ENCODE measurements around the gene ARID1A. TPM values are rescaled to one million over a fixed set of nuclear protein-coding genes. Genes with fewer than 3 reads are reported as not detected.

The ARID1A gene
- polyA plus RNA-seq, 2 of the 4 experiments (the other 2 are of a cell fraction), result 17.4 to 21.4 TPM

DNA sequence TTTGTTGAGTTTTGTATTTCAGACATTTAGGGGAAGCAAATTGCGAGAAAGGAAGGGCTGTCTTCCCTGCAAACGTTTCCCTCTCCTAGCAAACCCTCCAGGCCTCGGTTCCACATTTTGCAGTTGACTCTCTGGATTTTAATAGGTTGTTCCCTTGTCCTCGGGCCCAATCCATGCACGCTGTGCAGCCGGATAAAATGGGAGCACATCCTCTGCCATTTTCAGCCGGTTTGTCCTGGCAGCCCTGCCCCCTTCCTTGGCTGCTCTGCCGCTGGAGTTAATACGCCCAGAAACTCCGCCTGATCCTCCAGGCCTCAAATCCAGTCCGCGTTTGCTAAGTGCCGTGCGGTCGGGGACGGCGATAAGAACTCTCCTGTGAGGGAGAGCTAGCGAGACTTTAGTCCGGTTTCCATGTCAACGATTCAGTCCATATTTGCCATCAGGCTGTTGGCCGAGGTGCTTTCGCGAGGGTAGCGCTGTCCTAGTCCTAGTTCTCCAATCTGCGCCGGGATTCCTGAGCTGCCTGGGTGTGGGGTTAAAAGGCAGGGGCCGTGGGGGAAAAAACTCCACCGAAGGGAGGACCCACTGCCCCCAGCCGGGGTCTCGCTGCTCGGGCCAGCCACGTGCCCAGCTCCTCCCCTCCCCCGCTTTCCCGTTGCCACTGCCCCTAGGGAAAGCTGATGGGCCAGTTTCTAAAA, 2.9 kb upstream of the ARID1A start (continued):
- peak; percentile 52 to 80; a peak in 3 of 5 replicates for TF ChIP-seq JUN (IDR thresholded peaks at IDR 0.05)

DNA sequence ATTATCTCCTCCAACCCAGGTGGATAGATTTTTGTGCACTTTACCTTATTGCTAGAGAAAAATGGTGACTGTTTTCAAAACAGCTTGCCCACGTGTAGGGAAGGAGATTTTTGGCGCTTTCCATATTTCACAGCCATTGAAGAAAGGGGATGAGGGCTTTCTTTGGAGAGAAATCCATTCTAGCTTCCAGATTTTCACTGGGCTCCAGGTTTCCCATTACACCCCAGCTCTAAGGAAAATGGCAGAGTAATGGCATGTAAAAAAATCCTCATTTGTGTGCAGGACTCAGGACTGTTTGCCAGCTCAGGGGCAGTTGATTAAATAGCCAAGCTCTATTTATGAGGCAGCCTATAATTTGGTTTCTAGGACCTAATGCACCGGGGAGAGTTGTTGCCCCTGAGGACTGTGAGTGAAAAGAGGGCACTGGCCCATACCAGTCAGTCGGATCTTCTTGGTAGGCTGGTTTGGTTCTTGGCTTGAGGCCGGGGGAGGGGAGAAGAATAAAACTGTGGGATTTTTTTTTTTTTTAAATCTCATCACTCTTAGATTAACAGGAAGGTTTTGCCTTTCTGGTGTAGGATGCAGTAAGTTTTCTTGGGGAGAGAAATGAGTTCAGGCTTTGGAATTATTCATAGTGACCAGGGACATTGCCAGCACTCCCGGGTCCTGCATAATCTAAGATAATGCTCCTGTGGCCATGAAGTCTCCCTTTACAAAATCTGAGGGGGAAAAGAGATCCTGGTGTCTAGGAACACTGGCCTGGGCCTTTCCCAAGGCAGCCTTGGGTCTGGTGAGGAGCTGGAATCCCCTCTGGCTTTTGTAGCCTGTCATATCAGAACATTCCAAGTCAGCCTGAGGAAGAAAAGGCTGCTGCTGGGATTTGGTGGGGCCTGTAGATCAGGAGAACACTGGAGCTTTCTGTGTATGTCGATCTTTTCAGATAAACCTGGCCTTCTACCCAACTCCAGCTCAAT, 1.9 kb upstream of the ARID1A start:
- no peak for FAIRE-seq
- WGBS (ENCODE audit: missing lambda C conversion rate), result 51% methylated on average over 7 of the region's 7 CpGs

DNA sequence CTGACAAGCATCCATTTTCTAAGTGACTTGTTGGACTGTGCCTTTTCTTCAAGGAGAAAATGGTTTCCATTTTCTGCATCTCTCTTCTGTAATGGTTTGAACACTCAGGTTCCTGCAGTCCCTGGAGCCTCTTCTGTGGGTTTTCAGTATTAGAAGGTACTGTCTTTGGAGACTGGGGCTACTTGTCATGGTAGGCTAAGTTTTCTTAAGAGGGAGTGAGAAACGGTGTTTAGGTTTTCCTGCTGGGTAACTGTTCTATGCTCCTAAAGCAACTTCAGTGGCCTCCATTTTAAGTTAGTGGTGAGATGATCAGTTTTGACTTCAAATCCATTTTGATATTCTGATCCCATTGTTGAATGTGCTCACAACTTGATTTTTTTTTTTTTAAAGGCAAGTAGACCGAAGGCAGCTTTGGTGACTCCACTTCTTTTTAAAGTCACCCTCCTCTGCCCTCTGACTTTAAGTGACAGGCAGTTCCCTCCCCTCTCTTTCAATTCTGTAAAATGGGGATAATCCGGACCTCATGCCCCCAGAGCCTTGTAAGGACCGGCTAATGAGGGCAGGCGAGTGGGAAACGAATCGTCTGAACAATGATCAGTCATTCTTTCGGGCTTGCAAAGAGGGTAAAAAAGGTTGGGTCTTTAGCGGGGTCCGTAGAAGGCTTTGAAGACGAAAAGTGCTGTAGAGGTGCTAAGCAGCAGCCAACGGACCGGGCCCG, 1.0 kb upstream of the ARID1A start:
- TF ChIP-seq CBX2 (IDR thresholded peaks at IDR 0.05; ENCODE audit: borderline replicate concordance, low read depth) (no peak), KDM1A (IDR thresholded peaks at IDR 0.05; ENCODE audit: low read depth) (peak; percentile 89), HDAC2 (IDR thresholded peaks at IDR 0.05) (0 out of 2 replicates have a peak, but pooled peaks have one; percentile 52)
- 7% methylated on average over 14 of the region's 14 CpGs for WGBS (ENCODE audit: missing lambda C conversion rate)
- ChIA-PET CTCF (interaction anchor here (0.8 to 6.9 kb wide), 3 partner anchors 10 to 94 kb away, joined by 3 to 51 read pairs (median 35); partner anchors contain the start of gene PIGV), POLR2A (interaction anchor here (1.8 to 3.2 kb wide), 2 partner anchors 17 to 94 kb away, joined by 4 to 28 read pairs; partner anchors contain the start of gene PIGV)
- ATAC-seq (no peak), DNase-seq (ENCODE audit: low read depth in 1 of 2, low spot score in 1 of 2) (no peak), FAIRE-seq (no peak)
- peak overlapping the region; percentile 91 for H3K4me3 ChIP-seq
- no peaks in the 10 kb centered on the region for H3K9me3 ChIP-seq
- H3K4me2 ChIP-seq, result peak overlapping the region; percentile 87
- peaks cover 37% of the 10 kb centered on the region for H3K4me1 ChIP-seq
- peak overlapping the region; percentile 100 for H3K27ac ChIP-seq

More for the DNA sequence above, 1.9 kb upstream of the ARID1A start:
- no peak for DNase-seq (ENCODE audit: low read depth in 1 of 2, low spot score in 1 of 2)
- ChIA-PET POLR2A (interaction anchor here (0.6 to 3.2 kb wide), 6 partner anchors 11 to 172 kb away, joined by 3 to 28 read pairs (median 7); partner anchors contain the start of gene PIGV), CTCF (interaction anchor here (0.6 to 6.9 kb wide), 7 partner anchors 9 to 126 kb away, joined by 3 to 51 read pairs (median 4); partner anchors contain the start of gene PIGV)
- no peak for ATAC-seq
- peaks cover 28% of the 10 kb centered on the region for H3K4me1 ChIP-seq
- peak overlapping the region; percentile 87 for H3K4me2 ChIP-seq
- TF ChIP-seq EHMT2 (IDR thresholded peaks at IDR 0.05; ENCODE audit: low read depth) (peak; percentile 40; the same call in 1 of the 2 replicates), FOSB (CRISPR knock-in tag; IDR thresholded peaks at IDR 0.05) (no peak), FOSL2 (IDR thresholded peaks at IDR 0.05) (no peak), FOSL2 (CRISPR knock-in tag; IDR thresholded peaks at IDR 0.05) (no peak)
- no peaks in the 10 kb centered on the region for H3K9me3 ChIP-seq
- peak overlapping the region; percentile 47 for H3K4me3 ChIP-seq
- H3K27ac ChIP-seq, result peak overlapping the region; percentile 100

DNA sequence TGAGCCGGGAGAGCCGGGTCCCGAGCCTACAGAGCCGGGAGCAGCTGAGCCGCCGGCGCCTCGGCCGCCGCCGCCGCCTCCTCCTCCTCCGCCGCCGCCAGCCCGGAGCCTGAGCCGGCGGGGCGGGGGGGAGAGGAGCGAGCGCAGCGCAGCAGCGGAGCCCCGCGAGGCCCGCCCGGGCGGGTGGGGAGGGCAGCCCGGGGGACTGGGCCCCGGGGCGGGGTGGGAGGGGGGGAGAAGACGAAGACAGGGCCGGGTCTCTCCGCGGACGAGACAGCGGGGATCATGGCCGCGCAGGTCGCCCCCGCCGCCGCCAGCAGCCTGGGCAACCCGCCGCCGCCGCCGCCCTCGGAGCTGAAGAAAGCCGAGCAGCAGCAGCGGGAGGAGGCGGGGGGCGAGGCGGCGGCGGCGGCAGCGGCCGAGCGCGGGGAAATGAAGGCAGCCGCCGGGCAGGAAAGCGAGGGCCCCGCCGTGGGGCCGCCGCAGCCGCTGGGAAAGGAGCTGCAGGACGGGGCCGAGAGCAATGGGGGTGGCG, 371 bp downstream of the ARID1A start:
- TF ChIP-seq PHF8 (IDR thresholded peaks at IDR 0.05; ENCODE audit: borderline replicate concordance, low read depth) (no peak), BHLHE40 (IDR thresholded peaks at IDR 0.05; ENCODE audit: low read depth, low read length) (no peak), CHD2 (IDR thresholded peaks at IDR 0.05; ENCODE audit: low read length, partially characterized antibody) (no peak), CHD4 (IDR thresholded peaks at IDR 0.05; ENCODE audit: borderline replicate concordance) (no peak), RNF2 (IDR thresholded peaks at IDR 0.05; ENCODE audit: borderline replicate concordance, low read depth) (no peak)
- TF ChIP-seq, protein P1, sequence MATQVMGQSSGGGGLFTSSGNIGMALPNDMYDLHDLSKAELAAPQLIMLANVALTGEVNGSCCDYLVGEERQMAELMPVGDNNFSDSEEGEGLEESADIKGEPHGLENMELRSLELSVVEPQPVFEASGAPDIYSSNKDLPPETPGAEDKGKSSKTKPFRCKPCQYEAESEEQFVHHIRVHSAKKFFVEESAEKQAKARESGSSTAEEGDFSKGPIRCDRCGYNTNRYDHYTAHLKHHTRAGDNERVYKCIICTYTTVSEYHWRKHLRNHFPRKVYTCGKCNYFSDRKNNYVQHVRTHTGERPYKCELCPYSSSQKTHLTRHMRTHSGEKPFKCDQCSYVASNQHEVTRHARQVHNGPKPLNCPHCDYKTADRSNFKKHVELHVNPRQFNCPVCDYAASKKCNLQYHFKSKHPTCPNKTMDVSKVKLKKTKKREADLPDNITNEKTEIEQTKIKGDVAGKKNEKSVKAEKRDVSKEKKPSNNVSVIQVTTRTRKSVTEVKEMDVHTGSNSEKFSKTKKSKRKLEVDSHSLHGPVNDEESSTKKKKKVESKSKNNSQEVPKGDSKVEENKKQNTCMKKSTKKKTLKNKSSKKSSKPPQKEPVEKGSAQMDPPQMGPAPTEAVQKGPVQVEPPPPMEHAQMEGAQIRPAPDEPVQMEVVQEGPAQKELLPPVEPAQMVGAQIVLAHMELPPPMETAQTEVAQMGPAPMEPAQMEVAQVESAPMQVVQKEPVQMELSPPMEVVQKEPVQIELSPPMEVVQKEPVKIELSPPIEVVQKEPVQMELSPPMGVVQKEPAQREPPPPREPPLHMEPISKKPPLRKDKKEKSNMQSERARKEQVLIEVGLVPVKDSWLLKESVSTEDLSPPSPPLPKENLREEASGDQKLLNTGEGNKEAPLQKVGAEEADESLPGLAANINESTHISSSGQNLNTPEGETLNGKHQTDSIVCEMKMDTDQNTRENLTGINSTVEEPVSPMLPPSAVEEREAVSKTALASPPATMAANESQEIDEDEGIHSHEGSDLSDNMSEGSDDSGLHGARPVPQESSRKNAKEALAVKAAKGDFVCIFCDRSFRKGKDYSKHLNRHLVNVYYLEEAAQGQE (IDR thresholded peaks at IDR 0.05), result no peak
- FAIRE-seq (no peak), ATAC-seq (no peak), DNase-seq (ENCODE audit: low read depth in 1 of 2, low spot score in 1 of 2) (no peak)
- Histone ChIP-seq H3K4me3 (peak overlapping the region; percentile 91), H3K27ac (peak overlapping the region; percentile 100), H3K4me2 (peak overlapping the region; percentile 94), H3K9me3 (no peaks in the 10 kb centered on the region), H3K4me1 (peaks cover 51% of the 10 kb centered on the region)
- WGBS (ENCODE audit: missing lambda C conversion rate), result 3% methylated on average over 13 of the region's 72 CpGs
- ChIA-PET CTCF (interaction anchor here (1.1 kb wide), 1 partner anchor 51 kb away, joined by 3 read pairs; no protein-coding TSS in a partner anchor), POLR2A (interaction anchor here (1.2 to 2.3 kb wide), 3 partner anchors 10 to 91 kb away, joined by 3 to 15 read pairs (median 4); partner anchors contain the start of gene PIGV)
